NT2/D1 (cell line): ENCODE data around the gene RPN1.

ENCODE experiments used
- SUZ12 ChIP-seq: IDR thresholded peaks from 2 replicates; pipeline ENCODE4 v1.6.1; 2011; ENCODE audit not compliant: insufficient read length, insufficient read depth; ENCODE audit errors: extremely low read depth
- YY1 ChIP-seq: IDR thresholded peaks from 2 replicates; pipeline ENCODE4 v1.6.1; 2011; ENCODE audit not compliant: insufficient read length, insufficient read depth
- ZNF274 ChIP-seq: IDR thresholded peaks from 2 replicates; pipeline ENCODE4 v1.6.1; 2011; ENCODE audit warnings: mild to moderate bottlenecking, low read depth, low read length

DNA sequence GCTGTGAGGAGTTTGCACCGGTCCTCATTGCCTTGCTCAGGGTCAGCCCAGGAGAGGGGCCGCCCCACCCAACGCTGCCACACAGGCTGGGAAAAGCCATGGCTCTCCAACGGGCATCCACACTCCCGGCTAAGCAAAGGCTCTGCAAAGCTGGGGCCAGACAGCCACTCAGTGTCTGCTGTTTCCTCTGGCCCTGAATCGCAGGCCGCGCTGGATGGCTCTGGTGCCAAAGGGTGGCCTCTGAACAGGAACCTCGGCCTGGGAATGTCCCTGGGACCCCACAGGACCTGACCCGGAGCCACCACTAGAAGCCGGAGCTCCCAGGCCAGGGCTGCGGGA, 42.9 kb downstream of the RPN1 start:
- no peak for TF ChIP-seq YY1
- TF ChIP-seq SUZ12, result no peak
- no peak for TF ChIP-seq ZNF274
